Measurements from ENCODE around the gene WDR36.

- TF ChIP-seq POLR2A (IDR thresholded peaks at IDR 0.05) (no peak), CTCF (IDR thresholded peaks at IDR 0.05) (no peak), EP300 (IDR thresholded peaks at IDR 0.05) (no peak), POLR2AphosphoS5 (IDR thresholded peaks at IDR 0.05) (no peak)
Observed at GRCh38 chr5:111122398-111122797, 30.2 kb downstream of the WDR36 start.

Measured in sigmoid colon (tissue), 4 donors.